Bronchial epithelial cell (primary cell): ENCODE results near the gene FAM193A. TPM values are rescaled to one million over a fixed set of nuclear protein-coding genes. Genes with fewer than 3 reads are reported as not detected.

Source experiments
- DNase-seq: peaks from one replicate; pipeline ENCODE4 v3.0.0-alpha.2; 2010; ENCODE audit warnings: low read depth
- FAIRE-seq: peaks from 2 replicates; lab custom pipeline; 2011; peaks lifted over from hg19 to GRCh38; lab: Jason Lieb, UNC
- H3K27me3 ChIP-seq: 2 replicates; pipeline ENCODE4 v1.5.1; 2011; ENCODE audit warnings: low read length; ENCODE audit not compliant: control insufficient read depth, insufficient read depth
- H3K36me3 ChIP-seq: 2 replicates; pipeline ENCODE4 v1.5.1; 2011; ENCODE audit warnings: low read length; ENCODE audit not compliant: control insufficient read depth, insufficient read depth
- H3K4me3 ChIP-seq: 2 replicates; pipeline ENCODE4 v1.5.1; 2011; ENCODE audit warnings: mild to moderate bottlenecking, low read depth, low read length, control low read depth
- CTCF ChIP-seq: IDR thresholded peaks from 2 replicates; pipeline ENCODE4 v1.5.1; 2011; ENCODE audit warnings: mild to moderate bottlenecking, moderate library complexity, low read length, control low read depth, inconsistent platforms; ENCODE audit not compliant: insufficient read depth, severe bottlenecking
- total RNA-seq: library from RNA; depleted of rRNA; stranded (reverse); fragments of >200 nt; gene quantifications from 2 replicates; pipeline ENCODE4 v1.2.1, GENCODE V29; 2014

Gene FAM193A
- total RNA-seq, 1 donor from 2014 or later, result 6.6 TPM

GRCh38 chr4:2492970-2493369 is 43.5 kb upstream of the FAM193A start:
- H3K36me3 ChIP-seq, result peaks cover 17% of the 10 kb centered on the region
- FAIRE-seq (no peak), DNase-seq (no peak)
- TF ChIP-seq CTCF, result no peak
- H3K27me3 ChIP-seq, result no peaks in the 10 kb centered on the region
- no peak overlapping the region for H3K4me3 ChIP-seq

GRCh38 chr4:2494992-2495391 is 41.5 kb upstream of the FAM193A start:
- Histone ChIP-seq H3K27me3 (no peaks in the 10 kb centered on the region), H3K36me3 (peaks cover 18% of the 10 kb centered on the region), H3K4me3 (no peak overlapping the region)
- DNase-seq (no peak), FAIRE-seq (no peak)
- TF ChIP-seq CTCF, result no peak

- Histone ChIP-seq H3K4me3 (no peak overlapping the region), H3K36me3 (peaks cover 28% of the 10 kb centered on the region), H3K27me3 (no peaks in the 10 kb centered on the region)
- TF ChIP-seq CTCF, result no peak
- FAIRE-seq (no peak), DNase-seq (no peak)
Observed at GRCh38 chr4:2497324-2497723, 39.1 kb upstream of the FAM193A start.

- DNase-seq (no peak), FAIRE-seq (no peak)
- no peak overlapping the region for H3K4me3 ChIP-seq
- H3K36me3 ChIP-seq, result peaks cover 28% of the 10 kb centered on the region
- TF ChIP-seq CTCF, result no peak
- H3K27me3 ChIP-seq, result no peaks in the 10 kb centered on the region
Observed at GRCh38 chr4:2497931-2498330, 38.5 kb upstream of the FAM193A start.

GRCh38 chr4:2500547-2500946 is 35.9 kb upstream of the FAM193A start:
- H3K36me3 ChIP-seq, result peaks cover 23% of the 10 kb centered on the region
- no peak overlapping the region for H3K4me3 ChIP-seq
- FAIRE-seq, result no peak
- no peak for DNase-seq
- TF ChIP-seq CTCF, result no peak
- no peaks in the 10 kb centered on the region for H3K27me3 ChIP-seq

- Histone ChIP-seq H3K36me3 (peaks cover 23% of the 10 kb centered on the region), H3K27me3 (no peaks in the 10 kb centered on the region), H3K4me3 (no peak overlapping the region)
- DNase-seq, result no peak
- no peak for FAIRE-seq
- no peak for TF ChIP-seq CTCF
Observed at GRCh38 chr4:2501034-2501594, 35.3 kb upstream of the FAM193A start.
